Measurements from ENCODE around the gene TRIP13.

TRIP13 gene

GRCh38 chr5:955886-956761, 63.4 kb downstream of the TRIP13 start:
- Mint-ChIP-seq H3K27ac (no peak overlapping the region), H3K36me3 (no peaks in the 10 kb centered on the region), H3K4me3 (no peak overlapping the region), H3K27me3 (peaks cover 10% of the 10 kb centered on the region), H3K4me1 (peaks cover 4% of the 10 kb centered on the region), H3K9me3 (no peaks in the 10 kb centered on the region)

- H3K36me3 Mint-ChIP-seq: no peaks in the 10 kb centered on the region
- peaks cover 4% of the 10 kb centered on the region for H3K4me1 Mint-ChIP-seq
- H3K4me3 Mint-ChIP-seq: no peak overlapping the region
- H3K27me3 Mint-ChIP-seq: peaks cover 9% of the 10 kb centered on the region
- no peak overlapping the region for H3K27ac Mint-ChIP-seq
- no peaks in the 10 kb centered on the region for H3K9me3 Mint-ChIP-seq
Measured at GRCh38 chr5:956941-957747, 64.5 kb downstream of the TRIP13 start.

GRCh38 chr5:957748-958485, 65.2 kb downstream of the TRIP13 start:
- Mint-ChIP-seq H3K9me3 (no peaks in the 10 kb centered on the region), H3K4me3 (no peak overlapping the region), H3K27ac (no peak overlapping the region), H3K36me3 (no peaks in the 10 kb centered on the region), H3K4me1 (peaks cover 4% of the 10 kb centered on the region), H3K27me3 (peaks cover 9% of the 10 kb centered on the region)

GRCh38 chr5:958701-959571, 66.3 kb downstream of the TRIP13 start:
- H3K9me3 Mint-ChIP-seq: no peaks in the 10 kb centered on the region
- no peak overlapping the region for H3K4me3 Mint-ChIP-seq
- H3K36me3 Mint-ChIP-seq: no peaks in the 10 kb centered on the region
- no peak overlapping the region for H3K27ac Mint-ChIP-seq
- peaks cover 15% of the 10 kb centered on the region for H3K4me1 Mint-ChIP-seq
- H3K27me3 Mint-ChIP-seq: peaks cover 8% of the 10 kb centered on the region

- Mint-ChIP-seq H3K36me3 (no peaks in the 10 kb centered on the region), H3K9me3 (no peaks in the 10 kb centered on the region), H3K4me3 (no peak overlapping the region), H3K4me1 (peaks cover 24% of the 10 kb centered on the region), H3K27ac (no peak overlapping the region), H3K27me3 (peaks cover 8% of the 10 kb centered on the region)
Measured at GRCh38 chr5:959581-960531, 67.2 kb downstream of the TRIP13 start.

DNA sequence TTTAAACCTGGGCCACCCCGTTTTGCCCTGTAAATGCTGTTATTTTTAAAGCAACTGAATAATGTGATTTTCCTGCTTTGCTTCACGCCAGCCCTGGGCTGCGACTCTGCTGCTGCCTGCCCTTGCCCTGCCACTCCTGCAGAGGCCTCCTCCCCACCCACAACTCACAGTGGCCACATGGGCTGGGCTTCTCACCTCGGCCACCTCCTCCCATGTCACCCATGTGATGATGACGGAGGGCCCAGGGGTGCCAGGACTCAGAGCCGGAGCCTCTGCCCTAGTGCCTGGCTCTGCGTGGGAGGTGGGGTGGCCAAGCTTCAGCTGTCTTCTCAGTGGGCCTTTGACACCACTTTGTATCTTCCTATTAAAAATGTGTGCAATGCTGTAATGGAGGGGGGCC, 67.9 kb downstream of the TRIP13 start:
- Mint-ChIP-seq H3K4me1 (peaks cover 24% of the 10 kb centered on the region), H3K27me3 (peaks cover 6% of the 10 kb centered on the region), H3K36me3 (no peaks in the 10 kb centered on the region), H3K27ac (no peak overlapping the region), H3K4me3 (no peak overlapping the region), H3K9me3 (no peaks in the 10 kb centered on the region)

DNA sequence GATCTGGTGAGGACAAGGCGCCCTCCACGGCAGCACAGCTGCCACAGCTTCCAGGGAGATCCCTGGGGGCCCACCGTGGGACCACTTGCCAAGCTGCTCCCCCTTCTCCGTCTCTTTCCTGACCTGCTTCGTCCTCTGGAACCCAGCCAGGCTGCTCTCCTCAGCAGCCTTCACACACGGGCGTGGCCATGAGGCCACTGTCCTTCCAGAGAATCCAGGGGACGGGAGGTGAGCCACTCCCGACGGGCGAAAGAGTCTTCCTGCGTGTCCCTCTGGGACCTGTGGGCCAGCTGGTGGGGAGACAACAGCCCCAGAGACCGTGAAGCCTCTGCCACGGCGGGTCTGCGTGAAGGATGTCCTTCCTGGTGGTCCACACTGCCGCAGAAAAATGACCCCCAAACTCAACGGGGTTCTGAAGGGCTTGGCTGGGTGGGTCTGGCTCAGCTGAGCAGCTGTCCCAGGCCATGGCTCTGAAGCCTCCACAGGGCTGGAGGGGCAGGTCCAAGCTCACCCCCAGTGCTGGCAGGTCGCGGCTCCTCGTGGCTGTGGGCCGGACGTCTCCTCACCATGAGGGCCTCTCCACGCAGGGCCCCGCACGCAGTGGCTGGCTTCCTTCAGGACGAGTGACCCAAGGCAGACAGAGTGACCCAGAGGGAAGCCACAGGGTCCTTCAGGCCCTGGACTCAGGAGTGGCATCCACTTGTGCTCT, 68.5 kb downstream of the TRIP13 start:
- H3K9me3 Mint-ChIP-seq: no peaks in the 10 kb centered on the region
- no peaks in the 10 kb centered on the region for H3K36me3 Mint-ChIP-seq
- peaks cover 5% of the 10 kb centered on the region for H3K27me3 Mint-ChIP-seq
- no peak overlapping the region for H3K27ac Mint-ChIP-seq
- H3K4me3 Mint-ChIP-seq: no peak overlapping the region
- peaks cover 24% of the 10 kb centered on the region for H3K4me1 Mint-ChIP-seq

DNA sequence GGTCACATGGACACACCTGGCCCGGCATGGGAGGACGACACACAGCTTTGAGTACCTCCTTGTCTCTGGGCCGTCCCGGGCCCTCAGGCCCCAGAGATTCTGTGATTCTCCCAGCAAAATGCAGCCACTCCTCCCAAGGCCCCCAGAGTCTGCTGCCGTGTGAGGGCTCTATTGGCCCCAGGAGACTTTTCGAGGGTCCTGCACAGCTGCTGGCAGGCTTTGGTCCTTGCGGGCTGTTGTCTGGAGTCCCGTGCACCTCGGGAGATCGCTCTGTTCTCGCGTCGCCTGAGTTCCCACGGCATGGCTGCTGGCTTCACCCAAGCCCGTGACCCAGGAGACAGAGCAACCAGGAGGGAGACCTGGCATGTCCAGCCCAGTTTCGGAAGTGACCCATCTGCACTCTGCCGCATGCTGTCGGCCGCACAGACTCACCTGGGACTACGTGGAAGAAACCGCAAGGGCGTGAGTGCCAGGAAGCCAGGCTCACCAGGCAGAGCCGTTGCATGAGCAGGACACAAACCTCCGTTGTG, 69.1 kb downstream of the TRIP13 start:
- Mint-ChIP-seq H3K4me1 (peaks cover 22% of the 10 kb centered on the region), H3K27me3 (peaks cover 5% of the 10 kb centered on the region), H3K9me3 (no peaks in the 10 kb centered on the region), H3K36me3 (no peaks in the 10 kb centered on the region), H3K27ac (no peak overlapping the region), H3K4me3 (no peak overlapping the region)

- no peaks in the 10 kb centered on the region for H3K36me3 Mint-ChIP-seq
- H3K9me3 Mint-ChIP-seq: no peaks in the 10 kb centered on the region
- no peak overlapping the region for H3K27ac Mint-ChIP-seq
- H3K4me1 Mint-ChIP-seq: peaks cover 20% of the 10 kb centered on the region
- H3K27me3 Mint-ChIP-seq: peaks cover 6% of the 10 kb centered on the region
- no peak overlapping the region for H3K4me3 Mint-ChIP-seq
Measured at GRCh38 chr5:962386-962785, 69.7 kb downstream of the TRIP13 start.

DNA sequence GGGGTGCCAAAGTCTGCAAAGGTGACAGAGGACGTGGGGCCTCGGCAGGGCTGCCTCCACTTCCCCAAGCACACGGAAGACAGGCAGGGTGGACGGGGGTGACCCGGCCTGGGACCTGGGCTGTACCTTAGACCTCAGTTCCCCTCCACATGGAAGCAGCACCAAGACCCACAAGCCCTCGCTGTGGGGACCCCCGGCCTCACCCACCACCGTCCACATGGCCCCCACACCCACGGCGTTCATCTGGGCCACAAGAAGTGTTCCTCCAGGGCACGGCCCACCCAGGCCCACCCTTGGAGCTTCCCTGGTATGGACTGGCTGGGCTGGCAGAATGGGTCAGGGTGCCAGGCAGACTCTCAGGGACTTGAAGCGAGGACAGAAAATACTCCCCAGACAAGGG, 70.1 kb downstream of the TRIP13 start:
- H3K27ac Mint-ChIP-seq: no peak overlapping the region
- H3K36me3 Mint-ChIP-seq: no peaks in the 10 kb centered on the region
- H3K4me3 Mint-ChIP-seq: no peak overlapping the region
- H3K27me3 Mint-ChIP-seq: peaks cover 10% of the 10 kb centered on the region
- peaks cover 20% of the 10 kb centered on the region for H3K4me1 Mint-ChIP-seq
- H3K9me3 Mint-ChIP-seq: no peaks in the 10 kb centered on the region

DNA sequence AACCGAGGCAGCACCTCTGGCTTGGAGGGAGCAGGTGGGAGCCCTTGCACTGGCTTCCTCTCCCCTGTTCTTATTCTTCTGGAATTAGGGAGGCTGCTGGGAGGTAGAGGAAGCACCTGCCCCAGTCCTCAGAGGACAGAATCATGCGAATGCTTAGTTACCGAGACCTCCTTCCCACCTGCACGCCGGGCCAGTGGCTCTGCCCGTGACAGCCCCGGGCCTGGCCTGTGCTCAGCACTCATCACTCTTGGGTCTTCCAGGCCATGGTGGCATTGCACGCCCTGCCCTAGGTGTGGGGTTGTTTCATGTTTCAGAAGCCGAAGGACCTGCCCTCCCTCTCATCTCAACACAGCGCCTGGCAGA, 70.6 kb downstream of the TRIP13 start:
- no peaks in the 10 kb centered on the region for H3K36me3 Mint-ChIP-seq
- peaks cover 14% of the 10 kb centered on the region for H3K27me3 Mint-ChIP-seq
- H3K4me3 Mint-ChIP-seq: peak overlapping the region; percentile 68
- H3K27ac Mint-ChIP-seq: peak overlapping the region; percentile 30
- no peaks in the 10 kb centered on the region for H3K9me3 Mint-ChIP-seq
- peaks cover 20% of the 10 kb centered on the region for H3K4me1 Mint-ChIP-seq

- H3K4me3 Mint-ChIP-seq: peak overlapping the region; percentile 68
- H3K4me1 Mint-ChIP-seq: peaks cover 23% of the 10 kb centered on the region
- peaks cover 19% of the 10 kb centered on the region for H3K27me3 Mint-ChIP-seq
- H3K9me3 Mint-ChIP-seq: no peaks in the 10 kb centered on the region
- H3K27ac Mint-ChIP-seq: peak overlapping the region; percentile 37
- H3K36me3 Mint-ChIP-seq: no peaks in the 10 kb centered on the region
Measured at GRCh38 chr5:963673-964531, 71.2 kb downstream of the TRIP13 start.

DNA sequence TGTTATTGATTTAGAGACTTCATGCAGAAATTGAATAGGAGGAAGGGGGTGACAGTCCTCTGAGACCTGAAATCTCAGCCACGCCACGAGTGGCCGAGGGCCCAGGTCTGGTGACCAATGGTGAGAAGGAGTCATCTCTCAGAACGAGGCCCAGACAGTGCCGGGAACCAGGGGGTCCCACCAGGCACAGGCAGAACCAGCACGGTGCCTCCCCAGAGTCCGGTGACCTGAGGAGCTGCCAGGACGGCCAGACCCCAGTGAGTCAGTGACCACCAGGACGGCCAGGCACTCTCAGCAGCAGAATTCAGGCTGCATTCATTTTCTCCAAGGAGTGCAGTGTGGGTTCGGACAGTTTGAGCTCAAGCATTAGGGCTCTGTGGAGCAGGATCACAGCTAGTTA, 72.1 kb downstream of the TRIP13 start:
- peaks cover 24% of the 10 kb centered on the region for H3K27me3 Mint-ChIP-seq
- H3K4me1 Mint-ChIP-seq: peaks cover 29% of the 10 kb centered on the region
- H3K27ac Mint-ChIP-seq: peak overlapping the region; percentile 51
- H3K36me3 Mint-ChIP-seq: no peaks in the 10 kb centered on the region
- no peaks in the 10 kb centered on the region for H3K9me3 Mint-ChIP-seq
- no peak overlapping the region for H3K4me3 Mint-ChIP-seq

Data from activated naive CD4-positive, alpha-beta T cell treated with anti-CD3 and anti-CD28 coated beads, Interleukin-2, amount 50 U/mL, for 24 hours (primary cell).